GM12891 (cell line): ENCODE results near the gene DDX39B.
"Not testable (repeated sequence)": the region's sequence is repeated elsewhere in the genome, so short reads cannot be mapped to it uniquely, and the experiment has no call there.

Experiments
- DNase-seq: peaks from one replicate; pipeline ENCODE4 v3.0.0; 2011; ENCODE audit warnings: low spot score; ENCODE audit not compliant: insufficient read length
- FAIRE-seq: peaks from 2 replicates; lab custom pipeline; 2011; peaks lifted over from hg19 to GRCh38; lab: Jason Lieb, UNC
- PAX5 ChIP-seq: IDR thresholded peaks from 2 replicates; pipeline ENCODE4 v1.6.1; 2011; ENCODE audit warnings: low read length, moderate library complexity, mild to moderate bottlenecking; ENCODE audit not compliant: insufficient read depth, severe bottlenecking
- POLR2A ChIP-seq: IDR thresholded peaks from 2 replicates; pipeline ENCODE4 v1.6.1; 2011; ENCODE audit warnings: low read depth, low read length, control low read depth
- POLR2AphosphoS5 ChIP-seq: IDR thresholded peaks from 2 replicates; pipeline ENCODE4 v1.6.1; 2011; ENCODE audit warnings: low read depth, low read length, control low read depth
- POU2F2 ChIP-seq: IDR thresholded peaks from 2 replicates; pipeline ENCODE4 v1.6.1; 2011; ENCODE audit warnings: low read depth, mild to moderate bottlenecking, control low read depth, low read length, moderate library complexity
- SPI1 ChIP-seq: IDR thresholded peaks from 2 replicates; pipeline ENCODE4 v1.6.1; 2011; ENCODE audit warnings: low read depth, low read length, control low read depth
- TAF1 ChIP-seq: IDR thresholded peaks from 2 replicates; pipeline ENCODE4 v1.6.1; 2011; ENCODE audit warnings: low read depth, low read length, control low read depth

Gene DDX39B

DNA sequence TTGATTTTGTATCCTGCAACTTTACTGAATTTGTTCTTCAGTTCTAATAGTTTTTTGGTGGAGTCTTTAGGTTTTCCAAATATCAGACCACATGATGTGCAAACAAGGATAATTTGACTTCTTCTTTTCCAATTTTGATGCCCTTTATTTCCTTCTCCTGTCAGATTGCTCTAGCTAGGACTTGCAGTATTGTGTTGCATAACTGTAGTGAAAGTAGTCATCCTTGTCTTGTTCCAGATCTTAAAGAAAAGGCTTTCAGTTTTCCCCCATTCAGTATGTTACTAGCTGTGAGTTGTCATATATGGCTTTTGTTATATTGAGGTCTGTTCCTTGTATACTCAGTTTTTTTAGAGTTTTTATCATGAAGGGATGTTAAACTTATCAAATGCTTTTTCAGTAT lies 39.2 kb downstream of the DDX39B start:
- no peak for FAIRE-seq
- TF ChIP-seq POLR2A (no peak), TAF1 (no peak), POU2F2 (no peak), PAX5 (no peak), POLR2AphosphoS5 (no peak), SPI1 (no peak)
- DNase-seq: no peak

DNA sequence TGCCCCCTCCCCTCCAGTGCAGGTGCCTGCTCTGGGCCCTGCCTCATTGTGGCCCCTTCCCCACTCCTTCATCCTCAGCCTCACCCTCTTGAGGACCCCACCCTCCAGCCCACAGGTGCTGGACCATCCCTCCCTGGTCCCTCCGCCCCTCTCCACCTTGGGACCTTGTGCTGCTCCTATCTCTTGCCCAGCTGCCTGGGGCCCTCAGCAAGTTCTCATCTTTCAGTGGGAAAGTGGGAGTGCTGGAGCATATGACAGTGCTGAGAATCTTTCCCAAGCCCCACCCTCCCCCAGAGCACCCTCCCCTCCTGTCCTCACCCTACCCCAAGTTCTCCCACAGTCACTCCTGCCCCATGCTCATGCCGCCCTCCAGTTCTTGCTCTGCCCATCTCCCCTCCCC lies 42.2 kb downstream of the DDX39B start:
- DNase-seq, FAIRE-seq: not testable (repeated sequence)

DNA sequence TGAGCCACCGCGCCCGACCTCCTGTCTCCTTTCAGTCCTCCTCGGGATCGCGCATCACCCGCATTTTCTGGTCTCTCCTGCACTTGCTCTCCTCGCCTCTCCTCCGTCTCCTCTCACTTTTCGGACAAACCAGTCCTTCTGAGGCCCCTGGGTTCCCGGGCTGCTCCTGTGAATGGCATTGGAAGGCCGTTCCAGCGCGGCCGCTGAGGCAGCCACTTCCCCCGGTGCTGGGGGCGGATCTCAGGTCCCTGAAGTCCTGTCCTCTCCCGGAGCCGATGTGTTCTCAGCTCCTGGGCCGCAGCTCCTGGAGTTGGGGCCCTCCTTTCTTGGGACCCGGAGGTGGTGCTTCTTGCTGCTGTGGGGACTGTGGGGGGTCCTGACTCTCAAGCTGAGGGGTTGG lies 43.1 kb downstream of the DDX39B start:
- TF ChIP-seq POLR2AphosphoS5: no peak
- TF ChIP-seq POU2F2: no peak
- TF ChIP-seq SPI1: no peak
- TF ChIP-seq PAX5: no peak
- TF ChIP-seq POLR2A: no peak
- no peak for TF ChIP-seq TAF1
- DNase-seq (no peak), FAIRE-seq (no peak)

DNA sequence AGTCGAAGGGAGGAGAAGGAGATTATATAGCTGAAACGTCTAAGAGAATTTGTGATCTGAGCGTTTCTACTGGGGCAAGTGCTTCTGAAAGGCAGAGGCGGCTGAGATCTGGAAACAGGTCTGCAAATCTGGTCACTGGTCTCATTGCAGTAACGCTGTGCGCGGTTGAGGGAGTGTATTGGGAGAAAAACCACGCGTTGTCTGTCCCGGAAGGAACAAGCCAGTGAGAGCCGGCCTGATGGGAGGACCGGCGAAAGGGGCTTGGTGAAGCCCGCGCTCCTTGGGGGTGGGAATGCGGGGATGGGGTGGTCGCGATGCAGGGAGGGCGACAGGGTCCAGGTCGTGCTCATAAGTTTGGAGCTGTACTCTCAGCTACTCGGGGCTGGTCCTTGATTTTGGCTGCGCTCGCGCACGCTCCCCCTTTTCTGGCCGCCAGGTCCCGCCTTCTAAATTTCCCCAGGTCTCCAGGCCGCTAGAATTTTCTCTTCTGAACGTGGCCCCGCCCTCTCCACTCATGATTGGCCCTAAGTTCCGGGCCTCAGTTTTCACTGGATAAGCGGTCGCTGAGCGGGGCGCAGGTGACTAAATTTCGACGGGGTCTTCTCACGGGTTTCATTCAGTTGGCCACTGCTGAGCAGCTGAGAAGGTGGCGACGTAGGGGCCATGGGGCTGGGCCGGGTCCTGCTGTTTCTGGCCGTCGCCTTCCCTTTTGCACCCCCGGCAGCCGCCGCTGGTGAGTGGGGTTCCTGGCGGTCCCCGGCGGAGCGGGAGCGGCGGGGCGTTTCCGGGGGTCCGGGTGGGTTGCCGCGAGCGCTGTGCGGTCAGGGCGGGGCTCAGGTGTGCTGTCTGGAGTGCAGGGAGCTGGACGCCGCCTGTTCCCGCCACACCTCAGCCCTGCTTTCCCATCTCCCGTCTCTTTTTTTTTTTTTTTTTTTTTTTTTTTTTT lies 44.0 kb downstream of the DDX39B start, which contains the start of gene MICB:
MICB (plus strand) TSS at position 615 of the 946 bp plus-strand sequence; CDS start at position 664, 49 bp downstream.
- TF ChIP-seq POLR2A (0 out of 2 replicates have a peak, but pooled peaks have one; percentile 34), PAX5 (no peak)
- DNase-seq (peak; percentile 69), FAIRE-seq (peak; percentile 80)

DNA sequence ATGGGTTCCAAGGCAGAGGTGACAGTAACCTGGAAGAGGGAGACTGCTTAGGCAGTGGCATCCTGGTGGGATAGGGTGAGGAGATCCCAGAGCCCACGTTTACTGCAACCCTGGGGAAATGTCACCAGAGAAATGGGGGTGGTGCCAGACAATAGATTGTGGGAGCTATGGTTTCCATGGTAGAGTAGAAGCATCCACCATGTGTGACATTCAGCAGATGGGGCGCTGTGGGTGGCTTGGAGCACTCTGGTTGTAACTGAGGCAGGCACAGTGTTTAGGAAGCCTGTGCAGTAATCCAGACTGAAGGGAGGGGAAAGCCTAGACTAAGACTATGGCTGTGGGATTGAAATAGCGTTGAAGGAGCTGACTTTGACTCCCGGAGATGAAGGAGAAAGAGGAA lies 45.0 kb downstream of the DDX39B start:
- peak; percentile 84 for FAIRE-seq
- DNase-seq: not testable (repeated sequence)

DNA sequence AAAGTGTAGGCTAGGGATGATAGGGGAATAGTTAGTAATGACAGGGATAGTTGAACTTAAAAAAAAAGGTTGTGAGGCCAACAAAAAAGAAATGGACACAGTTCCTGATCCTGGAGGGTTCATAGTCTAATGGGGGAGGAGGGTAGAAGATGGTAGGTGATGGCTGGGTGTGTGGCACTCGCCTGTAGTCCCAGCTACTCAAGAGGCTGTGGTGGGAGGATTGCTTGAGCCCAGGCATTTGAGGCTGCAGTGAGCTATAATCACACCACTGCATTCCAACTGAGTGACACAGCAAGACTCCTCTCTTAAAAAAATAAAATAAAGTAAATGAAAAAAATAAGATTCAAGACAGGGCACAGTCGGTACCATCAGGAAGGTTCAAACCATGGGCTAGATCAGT lies 46.2 kb downstream of the DDX39B start:
- TF ChIP-seq POLR2AphosphoS5 (no peak), POLR2A (no peak), TAF1 (no peak), SPI1 (no peak), POU2F2 (no peak)
- DNase-seq: no peak
- no peak for FAIRE-seq

DNA sequence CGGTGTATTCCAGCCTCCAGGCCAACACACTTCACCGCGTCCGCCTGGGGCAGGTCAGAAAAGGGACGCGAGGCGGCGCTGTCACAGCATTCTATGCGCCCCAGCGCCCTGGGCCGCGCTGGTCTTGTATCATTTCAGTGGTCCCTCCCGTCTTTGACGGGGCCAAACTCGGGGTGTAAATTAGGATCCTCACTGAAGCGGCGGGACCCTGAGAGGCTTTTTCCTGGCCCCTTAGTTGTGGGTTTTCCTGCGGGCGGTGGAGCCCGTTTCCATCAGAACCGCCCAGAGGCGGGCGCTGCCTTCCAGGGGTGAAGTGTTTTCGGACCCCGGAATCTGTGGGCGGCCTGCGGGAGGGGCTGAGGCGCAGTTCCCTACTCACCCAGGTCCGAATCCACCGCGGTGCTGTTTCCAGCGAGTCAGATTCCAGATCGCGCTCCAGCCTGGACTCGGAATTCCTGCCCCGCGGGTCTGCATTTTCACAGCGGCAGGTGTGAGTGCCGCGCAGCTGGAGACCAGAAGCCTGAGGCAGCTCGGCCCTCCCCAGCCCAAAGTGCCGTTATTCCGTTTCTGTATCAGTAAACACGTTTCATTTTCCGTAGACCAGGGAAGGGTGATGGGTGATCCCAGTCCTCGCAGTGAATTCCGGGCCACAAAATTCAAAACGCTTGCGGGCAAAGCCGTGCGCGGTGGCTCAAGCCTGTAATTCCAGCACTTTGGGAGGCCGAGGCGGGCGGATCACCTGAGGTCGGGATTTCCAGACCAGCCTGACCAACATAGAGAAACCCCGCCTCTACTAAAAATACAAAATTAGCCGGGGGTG lies 47.7 kb downstream of the DDX39B start:
- FAIRE-seq (peak; percentile 84), DNase-seq (peak; percentile 40)
- TF ChIP-seq PAX5 (peak; percentile 31), POLR2A (no peak), POLR2AphosphoS5 (no peak), POU2F2 (no peak), TAF1 (no peak), SPI1 (peak; percentile 35)

DNA sequence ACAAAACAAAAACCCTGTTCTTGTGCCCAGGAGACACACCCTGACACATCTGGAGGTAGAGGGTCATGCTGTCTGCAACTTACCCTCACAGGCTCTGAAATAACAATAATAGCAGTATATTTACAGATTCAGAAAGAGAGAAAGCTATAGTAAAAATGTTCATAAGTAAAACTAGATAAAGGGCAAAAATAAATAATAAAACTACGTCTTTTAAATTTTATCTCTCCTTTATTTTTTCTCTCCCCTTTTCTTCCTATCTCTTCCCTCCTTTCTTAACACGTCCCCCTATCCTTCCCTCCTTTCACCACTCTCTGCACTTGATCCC lies 48.3 kb downstream of the DDX39B start:
- DNase-seq, FAIRE-seq: not testable (repeated sequence)

DNA sequence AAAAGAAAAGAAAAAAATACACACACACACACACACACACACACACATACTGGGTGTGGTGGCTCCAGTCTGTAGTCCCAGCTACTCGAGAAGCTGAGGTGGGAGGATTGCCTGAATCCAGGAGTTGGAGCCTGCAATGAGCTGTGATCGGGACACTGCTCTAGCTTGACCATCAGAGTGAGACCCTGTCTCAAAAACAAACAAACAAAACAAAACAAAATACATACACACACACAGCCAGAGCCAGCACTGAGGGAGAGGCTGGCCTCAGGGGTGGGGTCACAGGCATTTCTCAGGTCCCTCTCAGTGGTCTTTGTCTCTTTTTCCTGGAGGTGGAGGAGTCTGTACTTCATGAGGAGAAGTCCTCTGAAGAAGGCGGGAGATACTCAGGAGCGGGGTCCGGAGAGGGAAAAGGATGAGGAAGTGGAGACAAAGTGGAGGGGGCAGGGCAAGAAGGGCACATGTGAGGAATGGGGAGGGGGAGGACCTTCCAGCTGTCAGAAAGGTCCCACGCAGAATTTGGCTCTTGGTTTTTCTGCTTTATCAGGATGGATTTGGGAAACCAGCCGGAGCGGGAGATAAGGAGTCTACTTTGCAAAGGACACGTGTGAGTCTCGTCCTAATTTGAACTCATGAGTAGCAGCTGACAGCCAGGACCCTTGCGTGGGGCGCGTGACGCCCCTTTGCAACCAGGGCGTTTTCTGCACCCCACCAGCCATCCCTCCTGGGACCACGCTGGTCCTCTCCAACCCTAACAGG lies 51.5 kb downstream of the DDX39B start:
- FAIRE-seq (no peak), DNase-seq (no peak)
- TF ChIP-seq TAF1: no peak

DNA sequence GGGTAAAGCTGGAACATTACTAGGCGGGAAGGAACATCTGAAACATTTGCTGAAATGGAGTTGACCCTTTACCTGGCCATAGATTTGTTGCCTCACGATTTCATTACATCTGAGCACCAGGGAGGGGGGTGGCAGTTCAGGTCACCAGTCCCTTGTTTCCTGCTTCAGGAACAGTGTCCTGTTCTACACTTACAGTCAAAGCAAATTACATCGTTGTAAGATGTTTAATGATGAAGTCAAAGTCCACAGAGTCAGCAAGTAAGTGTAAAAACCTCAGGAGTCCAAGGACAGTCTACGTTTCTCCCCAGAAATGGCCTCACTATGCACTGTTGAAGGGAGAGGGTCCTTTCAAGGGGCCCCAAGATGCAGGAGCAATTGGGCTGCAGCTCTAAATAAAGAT lies 52.7 kb downstream of the DDX39B start:
- FAIRE-seq (no peak), DNase-seq (no peak)
- no peak for TF ChIP-seq TAF1
- no peak for TF ChIP-seq POLR2A
- TF ChIP-seq PAX5: no peak
- no peak for TF ChIP-seq SPI1
- no peak for TF ChIP-seq POLR2AphosphoS5
- no peak for TF ChIP-seq POU2F2

DNA sequence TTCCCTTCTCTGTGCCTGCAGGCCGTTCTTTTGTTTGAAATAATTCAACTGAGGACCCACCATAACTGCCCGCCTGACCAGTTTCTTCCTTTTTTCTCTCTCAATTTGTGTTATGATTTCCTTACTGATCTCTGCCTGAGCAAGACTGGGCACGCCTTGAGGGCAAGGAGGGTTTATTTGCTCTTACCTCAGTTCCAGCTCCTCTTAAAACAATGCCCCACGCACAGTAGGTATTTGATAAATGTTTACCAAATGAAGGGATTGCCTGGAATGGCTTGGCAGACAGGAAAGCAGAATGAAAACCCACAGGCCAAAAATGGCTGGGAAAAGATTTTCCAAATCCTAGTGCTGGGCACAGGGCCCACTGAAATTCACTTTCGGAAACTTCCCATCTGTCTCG lies 54.1 kb downstream of the DDX39B start:
- FAIRE-seq, DNase-seq: not testable (repeated sequence)

DNA sequence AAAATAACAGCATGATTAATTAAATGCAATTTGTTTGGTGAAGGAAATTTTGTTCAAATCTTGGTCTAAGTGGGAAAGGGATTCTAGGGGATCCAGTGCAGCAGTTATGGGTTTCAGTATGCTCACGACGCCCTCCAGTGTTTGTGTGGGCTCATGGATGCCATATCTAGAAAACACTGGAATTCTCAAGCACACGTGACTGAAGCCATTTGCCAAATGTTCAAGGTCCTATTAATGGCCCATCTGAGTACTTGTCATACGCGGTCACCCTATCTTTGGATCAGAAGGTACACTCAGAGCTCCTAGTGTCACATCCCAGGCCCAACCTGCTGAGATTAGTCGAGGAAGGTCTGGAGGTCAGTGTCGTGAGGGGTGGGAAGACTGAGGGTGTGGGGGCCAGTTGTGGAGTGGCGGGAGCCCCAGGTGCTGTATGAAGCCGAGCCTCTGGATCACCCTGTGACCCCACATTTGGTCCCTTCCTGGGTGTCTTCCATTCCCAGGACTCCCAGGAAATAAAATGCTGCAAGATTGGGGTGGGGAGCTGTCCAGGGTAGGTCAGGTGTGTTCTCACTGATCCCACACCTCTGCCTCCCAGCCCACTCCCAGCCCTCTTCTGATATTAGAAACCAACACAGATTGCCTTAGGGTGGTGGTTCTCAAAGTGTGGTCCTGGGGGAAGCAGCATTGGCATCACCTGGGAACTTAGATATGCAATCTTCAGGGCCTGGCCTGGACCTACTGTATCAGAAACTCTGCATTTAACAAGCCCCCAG lies 55.6 kb downstream of the DDX39B start:
- FAIRE-seq: peak; percentile 87

More for the DNA sequence above, 55.6 kb downstream of the DDX39B start:
- DNase-seq: not testable (repeated sequence)
